Measurements from ENCODE around the gene LRRC8E.

Gene LRRC8E

GRCh38 chr19:7872306-7873204 lies 15.8 kb upstream of the LRRC8E start:
- H3K4me3 ChIP-seq (ENCODE audit: low read depth, low read length), result no peak overlapping the region
- no peak for DNase-seq (ENCODE audit: low read depth)
- no peak for TF ChIP-seq CTCF (IDR thresholded peaks at IDR 0.05; ENCODE audit: insufficient read depth, low read depth, low read length, missing control alignments)

GRCh38 chr19:7873304-7874075 lies 14.8 kb upstream of the LRRC8E start:
- no peak overlapping the region for H3K4me3 ChIP-seq (ENCODE audit: low read depth, low read length)
- no peak for DNase-seq (ENCODE audit: low read depth)
- TF ChIP-seq CTCF (IDR thresholded peaks at IDR 0.05; ENCODE audit: insufficient read depth, low read depth, low read length, missing control alignments), result no peak

GRCh38 chr19:7874076-7874896 lies 14.0 kb upstream of the LRRC8E start, which contains the start of gene PRR36:
TSS of gene PRR36 (minus strand) at chr19:7874390. CDS start at chr19:7873689, 701 bp downstream.
- no peak for TF ChIP-seq CTCF (IDR thresholded peaks at IDR 0.05; ENCODE audit: insufficient read depth, low read depth, low read length, missing control alignments)
- DNase-seq (ENCODE audit: low read depth), result no peak
- no peak within 1 kb of the TSS for H3K4me3 ChIP-seq (ENCODE audit: low read depth, low read length)

- DNase-seq (ENCODE audit: low read depth), result no peak
- TF ChIP-seq CTCF (IDR thresholded peaks at IDR 0.05; ENCODE audit: insufficient read depth, low read depth, low read length, missing control alignments), result no peak
- H3K4me3 ChIP-seq (ENCODE audit: low read depth, low read length), result no peak overlapping the region
Measured at GRCh38 chr19:7874897-7875273, 13.4 kb upstream of the LRRC8E start.

GRCh38 chr19:7877249-7877836 lies 11.0 kb upstream of the LRRC8E start:
- TF ChIP-seq CTCF (IDR thresholded peaks at IDR 0.05; ENCODE audit: insufficient read depth, low read depth, low read length, missing control alignments), result no peak
- DNase-seq (ENCODE audit: low read depth), result no peak
- H3K4me3 ChIP-seq (ENCODE audit: low read depth, low read length), result no peak overlapping the region

GRCh38 chr19:7879111-7879807 lies 9.1 kb upstream of the LRRC8E start:
- no peak for DNase-seq (ENCODE audit: low read depth)
- no peak for TF ChIP-seq CTCF (IDR thresholded peaks at IDR 0.05; ENCODE audit: insufficient read depth, low read depth, low read length, missing control alignments)
- no peak overlapping the region for H3K4me3 ChIP-seq (ENCODE audit: low read depth, low read length)
